HG02852 (cell line): ENCODE data around the gene HOXD3.

ENCODE experiments used
- ATAC-seq: cut with Tn5 transposase; IDR thresholded peaks from one replicate; pipeline ENCODE4 v1.9.1; 2021; ENCODE audit warnings: mild to moderate bottlenecking, moderate library complexity; ENCODE audit not compliant: unreplicated experiment

HOXD3 gene

DNA sequence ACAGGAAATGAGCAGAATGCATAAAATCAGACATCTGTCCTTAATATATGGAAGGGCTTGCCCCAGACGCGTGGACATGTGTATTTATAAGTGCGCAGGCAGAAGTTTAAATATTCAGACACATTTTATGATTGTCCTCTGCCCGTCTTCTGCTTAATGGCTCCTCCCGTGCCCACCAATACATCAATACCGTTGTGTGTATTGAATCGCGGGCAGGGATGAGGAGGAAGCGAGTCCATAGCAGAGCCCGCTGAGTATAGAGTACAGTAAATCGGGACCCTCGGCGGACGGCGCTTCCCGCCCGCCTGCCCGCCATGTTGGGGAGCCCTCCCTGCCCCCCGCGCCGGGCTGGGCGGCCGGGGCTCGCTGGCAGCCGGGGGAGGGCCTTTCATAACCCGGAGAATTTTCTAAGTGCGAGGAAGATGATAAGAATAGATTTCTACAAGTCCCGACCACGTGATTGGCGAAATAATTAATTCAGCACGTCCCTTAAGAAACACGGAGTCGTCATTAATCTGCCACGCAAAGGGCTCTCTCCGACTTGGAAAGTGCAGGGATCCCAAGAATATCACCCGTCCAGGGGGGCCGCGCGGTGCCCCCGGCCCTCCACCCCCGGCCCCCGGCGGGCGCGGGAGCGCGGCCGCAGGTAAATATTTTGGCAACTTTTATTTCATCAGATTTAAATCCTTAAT is at the start of gene HOXD3:
TSS of gene HOXD3 (plus strand) at position 501 of the 692 bp plus-strand sequence. CDS start 11,808 bp downstream, outside the sequence.
- ATAC-seq: no peak

DNA sequence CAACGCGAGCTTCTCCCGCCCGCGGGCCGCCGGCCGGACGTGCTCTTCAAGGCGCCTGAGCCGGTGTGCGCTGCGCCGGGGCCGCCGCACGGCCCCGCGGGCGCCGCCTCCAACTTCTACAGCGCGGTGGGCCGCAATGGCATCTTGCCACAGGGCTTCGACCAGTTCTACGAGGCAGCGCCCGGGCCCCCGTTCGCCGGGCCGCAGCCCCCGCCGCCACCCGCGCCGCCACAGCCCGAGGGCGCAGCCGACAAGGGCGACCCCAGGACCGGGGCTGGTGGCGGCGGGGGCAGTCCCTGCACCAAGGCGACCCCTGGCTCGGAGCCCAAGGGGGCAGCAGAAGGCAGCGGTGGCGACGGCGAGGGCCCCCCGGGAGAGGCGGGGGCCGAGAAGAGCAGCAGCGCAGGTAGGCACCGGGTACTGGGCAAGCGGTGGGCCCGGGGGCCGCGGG is 49.4 kb upstream of the HOXD3 start:
- ATAC-seq: no peak

GRCh38 chr2:176109192-176109901 is 47.8 kb upstream of the HOXD3 start:
- no peak for ATAC-seq

GRCh38 chr2:176109946-176110345 is 47.2 kb upstream of the HOXD3 start:
- ATAC-seq: no peak

DNA sequence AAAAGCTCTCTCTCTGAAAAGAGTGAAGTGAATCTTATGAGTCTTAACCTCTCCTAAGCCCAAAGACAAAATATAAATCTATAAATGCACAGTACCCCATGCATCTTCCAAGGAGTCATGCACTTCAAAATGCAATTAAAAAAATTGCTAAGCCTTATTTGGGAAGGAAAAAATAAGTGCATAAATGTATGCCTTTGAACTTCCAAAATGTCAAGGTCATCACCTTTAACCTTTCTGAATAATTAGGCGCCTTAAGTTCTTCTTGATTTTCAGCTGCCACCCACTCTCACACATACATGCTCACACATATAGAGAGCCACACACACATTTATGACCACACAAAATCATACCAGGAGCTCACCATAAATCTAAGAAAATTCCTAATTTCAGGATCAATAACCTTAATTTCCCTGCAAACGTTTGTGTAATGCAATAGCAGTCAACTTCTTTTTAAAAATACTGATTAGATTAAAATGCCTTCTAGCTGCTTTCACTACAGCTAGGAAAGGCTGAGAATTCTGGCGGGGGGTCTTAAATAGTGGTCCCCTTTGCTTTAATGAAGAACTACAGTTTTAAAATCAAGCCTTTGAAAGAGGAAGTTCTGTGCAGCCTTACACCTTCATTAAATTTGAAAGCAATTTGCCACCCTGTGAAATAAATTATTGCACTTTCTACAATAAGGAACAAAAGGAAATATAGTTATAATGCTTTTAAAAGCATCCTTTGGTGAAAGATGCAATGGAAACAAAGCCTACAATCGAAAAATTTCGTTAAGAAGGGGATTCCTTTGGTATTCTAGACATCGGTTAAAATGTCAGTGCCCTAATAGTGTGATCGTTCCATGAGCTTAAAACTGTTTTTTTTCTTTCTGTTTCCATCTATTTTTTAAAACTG is 46.4 kb upstream of the HOXD3 start:
- no peak for ATAC-seq

GRCh38 chr2:176111309-176111663 is 45.8 kb upstream of the HOXD3 start:
- ATAC-seq: no peak

DNA sequence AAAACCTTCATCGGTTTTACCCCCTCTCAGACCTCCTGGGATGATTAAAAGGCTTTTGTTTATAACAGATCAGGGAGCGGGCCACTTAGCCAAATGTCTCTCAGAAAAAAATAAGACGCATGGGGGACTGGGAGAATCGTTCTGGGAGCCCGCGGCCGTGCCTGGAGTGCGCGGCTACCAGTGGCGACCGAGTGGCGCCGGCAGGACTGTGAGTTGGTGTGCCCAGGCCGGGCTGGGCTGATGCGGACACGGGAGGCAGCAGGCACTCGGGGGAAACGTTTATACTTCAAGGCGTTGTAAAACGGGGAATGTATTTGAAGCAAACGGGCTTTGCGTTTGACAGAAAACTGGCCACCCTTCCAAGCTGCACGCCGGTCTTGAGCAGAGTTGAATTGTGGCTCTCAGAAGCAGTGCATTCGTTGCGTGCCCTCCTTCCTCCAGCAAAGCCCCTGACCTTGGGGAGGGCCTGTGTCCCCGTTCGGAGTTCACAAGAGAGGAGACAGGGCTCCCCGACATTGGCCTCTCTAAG is 45.2 kb upstream of the HOXD3 start:
- ATAC-seq: no peak

DNA sequence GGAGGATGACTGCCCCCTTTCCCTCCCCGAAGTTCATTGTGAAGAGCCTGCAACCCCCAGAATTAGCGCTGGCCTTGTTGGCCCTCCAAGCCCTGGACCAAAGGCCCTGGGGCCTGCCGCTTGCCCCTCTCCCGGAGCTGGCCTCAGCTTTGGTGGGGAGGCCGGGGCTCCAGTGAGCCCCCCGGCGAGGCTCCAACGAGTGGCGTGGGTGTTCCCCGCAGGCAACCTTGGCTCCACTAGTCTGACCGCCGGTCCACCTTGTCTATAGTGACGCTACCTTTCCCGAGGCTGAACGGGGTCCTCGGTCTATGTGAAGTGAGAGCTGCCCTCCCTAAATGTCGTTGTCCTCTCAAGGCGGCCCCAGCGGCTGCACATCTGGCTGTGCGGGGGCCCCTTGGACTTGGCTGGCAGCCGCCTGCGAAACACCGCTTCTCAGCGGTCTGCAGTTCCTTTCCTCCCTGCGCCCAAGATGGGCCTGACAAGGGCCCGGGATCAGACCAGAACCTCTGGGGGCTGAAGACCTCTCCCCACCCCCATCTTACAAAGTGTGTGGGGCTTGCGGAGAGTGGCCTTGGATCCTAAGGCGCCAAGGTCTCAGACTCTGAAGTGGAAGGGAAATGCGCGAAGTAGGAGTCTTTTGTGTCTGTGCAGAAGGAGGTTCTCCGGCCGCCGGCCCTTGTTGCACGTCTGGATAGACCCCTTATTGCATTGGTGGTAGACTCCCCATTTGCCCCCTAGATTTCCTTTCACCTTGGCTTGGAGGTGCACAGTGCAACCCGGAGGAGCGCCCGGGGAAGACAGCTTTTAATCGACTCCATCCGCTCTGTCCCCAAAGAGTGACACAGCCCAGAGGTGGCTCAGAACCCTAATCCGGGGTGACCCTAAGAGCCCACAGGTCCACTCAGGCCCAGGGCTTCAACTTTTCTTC is 44.5 kb upstream of the HOXD3 start:
- no peak for ATAC-seq

GRCh38 chr2:176114120-176114929 is 42.8 kb upstream of the HOXD3 start:
- ATAC-seq: no peak

- ATAC-seq: no peak
These were observed 42.0 kb upstream of the HOXD3 start for GRCh38 chr2:176114930-176115625.

DNA sequence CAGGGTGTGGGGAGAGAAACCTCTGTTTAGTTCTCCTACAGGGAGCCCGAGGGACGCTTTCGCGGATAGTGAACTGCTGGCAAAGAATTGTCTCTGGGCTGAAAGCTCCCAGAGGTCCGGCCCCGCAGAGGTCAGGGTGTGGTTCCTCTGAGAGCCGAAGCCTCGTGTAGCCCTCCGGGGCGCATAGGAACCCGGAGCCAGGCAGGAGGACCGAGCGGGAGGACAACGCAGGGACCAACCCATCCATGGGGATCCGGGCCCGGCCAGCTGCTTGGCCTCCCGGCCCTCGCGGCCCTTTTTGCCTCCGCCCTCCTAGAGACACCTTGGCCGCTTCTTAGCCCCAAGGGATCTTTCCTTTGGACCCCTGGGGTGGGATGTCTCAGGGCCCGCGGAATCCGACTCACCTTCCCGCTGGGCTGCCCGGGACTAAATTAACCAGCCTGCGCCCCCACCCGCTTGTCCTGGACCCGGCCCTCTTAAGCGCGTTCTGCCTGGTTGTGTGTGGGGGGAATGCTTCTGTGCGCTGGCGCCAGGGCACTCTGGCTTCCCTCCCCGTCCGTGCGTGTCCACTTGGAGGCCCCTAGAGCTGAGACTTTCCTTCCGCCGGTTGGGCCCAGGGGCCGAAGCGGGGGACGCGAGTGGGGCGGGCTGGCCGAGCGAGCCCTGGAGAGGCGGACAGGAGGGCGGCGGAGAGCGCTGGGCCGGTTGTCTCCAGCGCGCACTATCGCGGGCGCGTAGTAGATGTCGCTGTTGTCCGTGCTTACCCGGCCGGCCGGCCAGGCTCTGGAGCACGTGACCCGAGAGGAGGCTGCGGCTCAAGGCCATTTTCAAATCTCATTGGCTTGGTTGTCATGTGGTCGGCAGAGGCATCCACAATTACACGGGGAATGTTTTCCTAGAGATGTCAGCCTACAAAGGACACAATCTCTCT is 41.0 kb upstream of the HOXD3 start, which contains the start of gene HOXD10:
TSS of gene HOXD10 (plus strand) at position 896 of the 931 bp plus-strand sequence. CDS start 56 bp downstream, outside the sequence.
- no peak for ATAC-seq

DNA sequence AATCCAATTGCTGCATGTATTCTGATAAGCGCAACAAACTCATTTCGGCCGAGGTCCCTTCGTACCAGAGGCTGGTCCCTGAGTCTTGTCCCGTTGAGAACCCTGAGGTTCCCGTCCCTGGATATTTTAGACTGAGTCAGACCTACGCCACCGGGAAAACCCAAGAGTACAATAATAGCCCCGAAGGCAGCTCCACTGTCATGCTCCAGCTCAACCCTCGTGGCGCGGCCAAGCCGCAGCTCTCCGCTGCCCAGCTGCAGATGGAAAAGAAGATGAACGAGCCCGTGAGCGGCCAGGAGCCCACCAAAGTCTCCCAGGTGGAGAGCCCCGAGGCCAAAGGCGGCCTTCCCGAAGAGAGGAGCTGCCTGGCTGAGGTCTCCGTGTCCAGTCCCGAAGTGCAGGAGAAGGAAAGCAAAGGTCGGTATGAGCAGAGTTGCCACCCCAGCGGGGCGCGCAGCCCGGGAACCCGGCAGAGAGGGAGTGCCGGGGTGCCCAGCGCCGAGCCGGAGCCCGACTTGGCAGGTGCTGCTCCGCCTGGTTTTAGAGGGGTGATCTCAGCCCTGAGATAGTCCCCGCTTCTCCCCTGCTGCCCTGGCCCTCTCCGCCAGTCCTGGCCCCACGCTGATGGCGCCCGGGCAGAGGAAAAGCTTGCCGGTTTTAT is 39.8 kb upstream of the HOXD3 start:
- ATAC-seq: no peak

GRCh38 chr2:176117823-176118371 is 39.2 kb upstream of the HOXD3 start:
- no peak for ATAC-seq

DNA sequence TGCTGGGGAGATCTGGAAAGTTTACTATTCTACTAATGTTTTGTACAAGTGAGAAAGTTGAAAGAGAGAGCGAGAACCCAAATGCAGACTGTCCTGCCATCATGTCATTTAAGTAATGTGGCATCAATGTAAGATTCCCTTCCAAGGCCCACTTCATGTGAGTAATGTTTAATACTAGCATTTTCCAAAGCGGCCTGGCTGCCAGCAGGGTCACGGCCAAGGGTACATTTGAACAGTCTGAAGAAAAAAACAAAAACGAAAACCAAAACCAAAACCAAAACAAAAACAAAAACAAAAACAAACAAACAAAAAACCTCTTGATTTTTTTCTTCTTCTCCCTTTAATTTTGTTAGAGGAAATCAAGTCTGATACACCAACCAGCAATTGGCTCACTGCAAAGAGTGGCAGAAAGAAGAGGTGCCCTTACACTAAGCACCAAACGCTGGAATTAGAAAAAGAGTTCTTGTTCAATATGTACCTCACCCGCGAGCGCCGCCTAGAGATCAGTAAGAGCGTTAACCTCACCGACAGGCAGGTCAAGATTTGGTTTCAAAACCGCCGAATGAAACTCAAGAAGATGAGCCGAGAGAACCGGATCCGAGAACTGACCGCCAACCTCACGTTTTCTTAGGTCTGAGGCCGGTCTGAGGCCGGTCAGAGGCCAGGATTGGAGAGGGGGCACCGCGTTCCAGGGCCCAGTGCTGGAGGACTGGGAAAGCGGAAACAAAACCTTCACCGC is 38.3 kb upstream of the HOXD3 start:
- no peak for ATAC-seq

GRCh38 chr2:176120364-176121189 is 36.5 kb upstream of the HOXD3 start:
- ATAC-seq: no peak
